ENCODE results near the gene CHN1.

GRCh38 chr2:174839662-174840061, 165.5 kb downstream of the CHN1 start:
- no peak for TF ChIP-seq CTCF (IDR thresholded peaks at IDR 0.05; ENCODE audit: low read depth, low read length, poor library complexity, severe bottlenecking)
- TF ChIP-seq EZH2phosphoT487 (IDR thresholded peaks at IDR 0.05; ENCODE audit: borderline replicate concordance, low read length), result no peak
